Mammary epithelial cell (primary cell): ENCODE results near the gene FIS1.

Experiments used
- CTCF ChIP-seq, 2 donors: IDR thresholded peaks in 1 of 2; conservative IDR thresholded peaks in 1 of 2; 2 replicates each; pipeline ENCODE4 v1.5.1; 2011 to 2012; ENCODE audit warnings: inconsistent platforms in 2 of 2, low read length in 2 of 2, mild to moderate bottlenecking in 2 of 2, control low read depth in 1 of 2, low read depth in 1 of 2; ENCODE audit not compliant: insufficient read depth in 1 of 2; ENCODE audit errors: extremely low read depth in 1 of 2
- EZH2 ChIP-seq: IDR thresholded peaks from 2 replicates; pipeline ENCODE4 v1.6.1; 2012; ENCODE audit warnings: low read length, inconsistent platforms, borderline replicate concordance

DNA sequence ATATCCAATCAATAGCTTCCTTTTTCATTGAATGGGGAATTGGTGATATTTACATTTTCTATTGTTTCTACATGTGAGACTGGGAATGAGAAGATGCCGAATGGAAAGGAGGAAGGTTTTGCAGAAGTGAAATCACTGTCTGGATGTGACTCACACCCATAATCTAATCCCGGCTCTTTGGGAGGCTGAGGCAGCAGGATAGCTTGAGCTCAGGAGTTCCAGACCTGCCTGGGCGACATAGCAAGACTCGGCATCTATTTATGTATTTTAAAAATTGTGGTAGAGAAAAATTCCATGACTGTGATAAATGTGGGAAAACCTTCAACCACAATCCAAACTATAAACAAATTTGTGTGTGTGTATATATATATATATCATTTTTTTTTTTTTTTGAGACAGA lies 10.9 kb upstream of the FIS1 start:
- TF ChIP-seq CTCF (conservative IDR thresholded peaks at IDR 0.05 in 1 of 2, IDR thresholded peaks at IDR 0.05 in 1 of 2; ENCODE audit: extremely low read depth in 1 of 2, insufficient read depth in 1 of 2, low read depth in 1 of 2, low read length in 2 of 2) = no peak
- no peak for TF ChIP-seq EZH2
